ENCODE data around the gene STOML2. TPM values are rescaled to one million over a fixed set of nuclear protein-coding genes. Genes with fewer than 3 reads are reported as not detected.
A peak's percentile ranks its signal among the peaks of the same experiment; 100 is the strongest.

STOML2 gene
- total RNA-seq, 1 experiment from 2014 or later = 214 TPM

GRCh38 chr9:35072461-35073278 lies 30.3 kb downstream of the STOML2 start, which contains the start of gene VCP (continued):
- TF ChIP-seq TEAD1 (CRISPR knock-in tag; IDR thresholded peaks at IDR 0.05) (peak; percentile 18; the same call in 1 of the 2 replicates), NFATC4 (CRISPR knock-in tag; IDR thresholded peaks at IDR 0.05) (peak; percentile 43; the same call in 1 of the 2 replicates), E2F5 (CRISPR knock-in tag; IDR thresholded peaks at IDR 0.05) (0 out of 2 replicates have a peak, but pooled peaks have one; percentile 50), SMAD3 (CRISPR knock-in tag; IDR thresholded peaks at IDR 0.05; ENCODE audit: borderline replicate concordance) (0 out of 2 replicates have a peak, but pooled peaks have one; percentile 42), TEAD4 (CRISPR knock-in tag; IDR thresholded peaks at IDR 0.05) (no peak), TP53 (CRISPR knock-in tag; IDR thresholded peaks at IDR 0.05) (peak; percentile 52; the same call in 1 of the 2 replicates), MLX (CRISPR knock-in tag; IDR thresholded peaks at IDR 0.05) (0 out of 2 replicates have a peak, but pooled peaks have one; percentile 1), NR2C2 (CRISPR knock-in tag; IDR thresholded peaks at IDR 0.05) (no peak)
- TF ChIP-seq, protein P1, sequence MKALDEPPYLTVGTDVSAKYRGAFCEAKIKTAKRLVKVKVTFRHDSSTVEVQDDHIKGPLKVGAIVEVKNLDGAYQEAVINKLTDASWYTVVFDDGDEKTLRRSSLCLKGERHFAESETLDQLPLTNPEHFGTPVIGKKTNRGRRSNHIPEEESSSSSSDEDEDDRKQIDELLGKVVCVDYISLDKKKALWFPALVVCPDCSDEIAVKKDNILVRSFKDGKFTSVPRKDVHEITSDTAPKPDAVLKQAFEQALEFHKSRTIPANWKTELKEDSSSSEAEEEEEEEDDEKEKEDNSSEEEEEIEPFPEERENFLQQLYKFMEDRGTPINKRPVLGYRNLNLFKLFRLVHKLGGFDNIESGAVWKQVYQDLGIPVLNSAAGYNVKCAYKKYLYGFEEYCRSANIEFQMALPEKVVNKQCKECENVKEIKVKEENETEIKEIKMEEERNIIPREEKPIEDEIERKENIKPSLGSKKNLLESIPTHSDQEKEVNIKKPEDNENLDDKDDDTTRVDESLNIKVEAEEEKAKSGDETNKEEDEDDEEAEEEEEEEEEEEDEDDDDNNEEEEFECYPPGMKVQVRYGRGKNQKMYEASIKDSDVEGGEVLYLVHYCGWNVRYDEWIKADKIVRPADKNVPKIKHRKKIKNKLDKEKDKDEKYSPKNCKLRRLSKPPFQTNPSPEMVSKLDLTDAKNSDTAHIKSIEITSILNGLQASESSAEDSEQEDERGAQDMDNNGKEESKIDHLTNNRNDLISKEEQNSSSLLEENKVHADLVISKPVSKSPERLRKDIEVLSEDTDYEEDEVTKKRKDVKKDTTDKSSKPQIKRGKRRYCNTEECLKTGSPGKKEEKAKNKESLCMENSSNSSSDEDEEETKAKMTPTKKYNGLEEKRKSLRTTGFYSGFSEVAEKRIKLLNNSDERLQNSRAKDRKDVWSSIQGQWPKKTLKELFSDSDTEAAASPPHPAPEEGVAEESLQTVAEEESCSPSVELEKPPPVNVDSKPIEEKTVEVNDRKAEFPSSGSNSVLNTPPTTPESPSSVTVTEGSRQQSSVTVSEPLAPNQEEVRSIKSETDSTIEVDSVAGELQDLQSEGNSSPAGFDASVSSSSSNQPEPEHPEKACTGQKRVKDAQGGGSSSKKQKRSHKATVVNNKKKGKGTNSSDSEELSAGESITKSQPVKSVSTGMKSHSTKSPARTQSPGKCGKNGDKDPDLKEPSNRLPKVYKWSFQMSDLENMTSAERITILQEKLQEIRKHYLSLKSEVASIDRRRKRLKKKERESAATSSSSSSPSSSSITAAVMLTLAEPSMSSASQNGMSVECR (CRISPR knock-in tag; IDR thresholded peaks at IDR 0.05; ENCODE audit: borderline replicate concordance) = 0 out of 2 replicates have a peak, but pooled peaks have one; percentile 16
- TF ChIP-seq, protein P2, sequence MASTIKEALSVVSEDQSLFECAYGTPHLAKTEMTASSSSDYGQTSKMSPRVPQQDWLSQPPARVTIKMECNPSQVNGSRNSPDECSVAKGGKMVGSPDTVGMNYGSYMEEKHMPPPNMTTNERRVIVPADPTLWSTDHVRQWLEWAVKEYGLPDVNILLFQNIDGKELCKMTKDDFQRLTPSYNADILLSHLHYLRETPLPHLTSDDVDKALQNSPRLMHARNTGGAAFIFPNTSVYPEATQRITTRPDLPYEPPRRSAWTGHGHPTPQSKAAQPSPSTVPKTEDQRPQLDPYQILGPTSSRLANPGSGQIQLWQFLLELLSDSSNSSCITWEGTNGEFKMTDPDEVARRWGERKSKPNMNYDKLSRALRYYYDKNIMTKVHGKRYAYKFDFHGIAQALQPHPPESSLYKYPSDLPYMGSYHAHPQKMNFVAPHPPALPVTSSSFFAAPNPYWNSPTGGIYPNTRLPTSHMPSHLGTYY (CRISPR knock-in tag; IDR thresholded peaks at IDR 0.05) = no peak

DNA sequence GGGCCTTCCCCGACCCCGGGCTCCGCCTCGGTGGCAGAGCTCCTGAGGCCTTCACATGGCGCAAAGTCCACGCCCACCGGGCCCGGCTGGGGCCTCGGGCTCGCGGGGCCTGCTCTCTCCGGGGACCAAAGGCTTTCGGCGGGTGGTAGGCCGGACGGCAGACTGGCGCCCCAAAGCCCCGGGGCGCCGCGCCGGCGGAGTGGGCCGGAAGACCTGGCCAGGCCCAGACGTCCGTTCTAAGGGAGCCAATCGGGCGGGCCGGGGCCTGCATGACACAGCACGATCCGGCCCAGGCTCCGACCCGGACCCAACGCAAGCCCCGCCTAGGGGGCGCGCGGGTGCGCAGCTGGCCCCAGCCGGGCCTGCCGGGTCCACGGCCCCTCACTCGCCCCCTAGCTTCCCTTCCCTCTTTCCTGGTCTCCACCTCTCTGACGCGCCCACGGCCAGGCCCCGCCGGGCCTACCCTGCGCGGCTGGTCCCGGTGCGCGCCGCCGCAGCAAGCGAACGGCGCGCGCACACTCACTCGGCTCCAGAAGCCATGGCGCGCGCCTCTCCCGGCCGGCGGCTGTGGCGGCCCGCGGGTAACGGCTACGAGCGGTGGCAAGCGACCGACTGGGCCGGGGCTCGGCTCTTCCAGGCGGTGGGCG lies 31.0 kb downstream of the STOML2 start:
- H3K27ac Mint-ChIP-seq = peak overlapping the region; percentile 96
- peak; percentile 68 for ATAC-seq
- H3K4me3 Mint-ChIP-seq = peak overlapping the region; percentile 93
- peaks cover 68% of the 10 kb centered on the region for H3K36me3 Mint-ChIP-seq
- ChIA-PET CTCF (interaction anchor here (0.6 to 3.0 kb wide), 23 partner anchors 8 to 625 kb away, joined by 3 to 26 read pairs (median 4); partner anchors contain the start of genes ATOSB, DNAJB5, FANCG and PIGO), POLR2A (interaction anchor here (0.6 to 2.6 kb wide), 19 partner anchors 8 to 532 kb away, joined by 3 to 15 read pairs (median 5); partner anchors contain the start of genes ATOSB, DNAJB5, FANCG and PIGO)
- peak; percentile 85 for DNase-seq (ENCODE audit: low spot score)
- no peaks in the 10 kb centered on the region for H3K27me3 Mint-ChIP-seq (ENCODE audit: low read depth)
- H3K4me1 Mint-ChIP-seq = peaks cover 24% of the 10 kb centered on the region
- H3K9me3 Mint-ChIP-seq = no peaks in the 10 kb centered on the region
- TF ChIP-seq ZMAT4 (CRISPR knock-in tag; IDR thresholded peaks at IDR 0.05) (no peak), JUN (CRISPR knock-in tag; IDR thresholded peaks at IDR 0.05) (no peak), NFATC4 (CRISPR knock-in tag; IDR thresholded peaks at IDR 0.05) (0 out of 2 replicates have a peak, but pooled peaks have one; percentile 42), E2F5 (CRISPR knock-in tag; IDR thresholded peaks at IDR 0.05) (no peak), TEAD1 (CRISPR knock-in tag; IDR thresholded peaks at IDR 0.05) (peak; percentile 83; the same call in 1 of the 2 replicates), GRHL2 (CRISPR knock-in tag; IDR thresholded peaks at IDR 0.05; ENCODE audit: insufficient replicate concordance, severe bottlenecking) (no peak), NR2C2 (CRISPR knock-in tag; IDR thresholded peaks at IDR 0.05) (no peak)
- TF ChIP-seq, protein P3, sequence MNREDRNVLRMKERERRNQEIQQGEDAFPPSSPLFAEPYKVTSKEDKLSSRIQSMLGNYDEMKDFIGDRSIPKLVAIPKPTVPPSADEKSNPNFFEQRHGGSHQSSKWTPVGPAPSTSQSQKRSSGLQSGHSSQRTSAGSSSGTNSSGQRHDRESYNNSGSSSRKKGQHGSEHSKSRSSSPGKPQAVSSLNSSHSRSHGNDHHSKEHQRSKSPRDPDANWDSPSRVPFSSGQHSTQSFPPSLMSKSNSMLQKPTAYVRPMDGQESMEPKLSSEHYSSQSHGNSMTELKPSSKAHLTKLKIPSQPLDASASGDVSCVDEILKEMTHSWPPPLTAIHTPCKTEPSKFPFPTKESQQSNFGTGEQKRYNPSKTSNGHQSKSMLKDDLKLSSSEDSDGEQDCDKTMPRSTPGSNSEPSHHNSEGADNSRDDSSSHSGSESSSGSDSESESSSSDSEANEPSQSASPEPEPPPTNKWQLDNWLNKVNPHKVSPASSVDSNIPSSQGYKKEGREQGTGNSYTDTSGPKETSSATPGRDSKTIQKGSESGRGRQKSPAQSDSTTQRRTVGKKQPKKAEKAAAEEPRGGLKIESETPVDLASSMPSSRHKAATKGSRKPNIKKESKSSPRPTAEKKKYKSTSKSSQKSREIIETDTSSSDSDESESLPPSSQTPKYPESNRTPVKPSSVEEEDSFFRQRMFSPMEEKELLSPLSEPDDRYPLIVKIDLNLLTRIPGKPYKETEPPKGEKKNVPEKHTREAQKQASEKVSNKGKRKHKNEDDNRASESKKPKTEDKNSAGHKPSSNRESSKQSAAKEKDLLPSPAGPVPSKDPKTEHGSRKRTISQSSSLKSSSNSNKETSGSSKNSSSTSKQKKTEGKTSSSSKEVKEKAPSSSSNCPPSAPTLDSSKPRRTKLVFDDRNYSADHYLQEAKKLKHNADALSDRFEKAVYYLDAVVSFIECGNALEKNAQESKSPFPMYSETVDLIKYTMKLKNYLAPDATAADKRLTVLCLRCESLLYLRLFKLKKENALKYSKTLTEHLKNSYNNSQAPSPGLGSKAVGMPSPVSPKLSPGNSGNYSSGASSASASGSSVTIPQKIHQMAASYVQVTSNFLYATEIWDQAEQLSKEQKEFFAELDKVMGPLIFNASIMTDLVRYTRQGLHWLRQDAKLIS (CRISPR knock-in tag; IDR thresholded peaks at IDR 0.05; ENCODE audit: borderline replicate concordance) = no peak
- TF ChIP-seq, protein P4, sequence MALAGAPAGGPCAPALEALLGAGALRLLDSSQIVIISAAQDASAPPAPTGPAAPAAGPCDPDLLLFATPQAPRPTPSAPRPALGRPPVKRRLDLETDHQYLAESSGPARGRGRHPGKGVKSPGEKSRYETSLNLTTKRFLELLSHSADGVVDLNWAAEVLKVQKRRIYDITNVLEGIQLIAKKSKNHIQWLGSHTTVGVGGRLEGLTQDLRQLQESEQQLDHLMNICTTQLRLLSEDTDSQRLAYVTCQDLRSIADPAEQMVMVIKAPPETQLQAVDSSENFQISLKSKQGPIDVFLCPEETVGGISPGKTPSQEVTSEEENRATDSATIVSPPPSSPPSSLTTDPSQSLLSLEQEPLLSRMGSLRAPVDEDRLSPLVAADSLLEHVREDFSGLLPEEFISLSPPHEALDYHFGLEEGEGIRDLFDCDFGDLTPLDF (CRISPR knock-in tag; IDR thresholded peaks at IDR 0.05) = no peak
- TF ChIP-seq, protein P2 (CRISPR knock-in tag; IDR thresholded peaks at IDR 0.05) = no peak

Data from WTC11 (cell line).